K562 (cell line): ENCODE measurements around the gene EXOC3L2. TPM values are rescaled to one million over a fixed set of nuclear protein-coding genes. Genes with fewer than 3 reads are reported as not detected.

Experiments used
- ATAC-seq: fragments of 200-7000 bp; cut with Tn5 transposase; 3 replicates; pipeline ENCODE4 v1.9.1; 2020; ENCODE audit warnings: moderate library complexity
- BruUV-seq: library from RNA; stranded (reverse); fragments of 400-500 nt; replicated peaks from 2 replicates; lab custom pipeline; 2021; lab: Mats Ljungman, UMichigan
- CTCF ChIA-PET: fragments of 300-600 bp; formaldehyde crosslinking; extraction: SDS; loops from one replicate; lab custom pipeline; 2021; ENCODE audit warnings: low intra/inter-chr PET ratio; lab: Yijun Ruan, JAX
- POLR2A ChIA-PET: fragments of 300-600, 350-650 bp; sonication (Branson Sonifier 250); formaldehyde crosslinking; extraction: SDS; loops from one replicate; lab custom pipeline; 2021; ENCODE audit warnings: antibody characterized with exemption, inconsistent platforms; lab: Yijun Ruan, JAX
- DNase-seq, 4 experiments: peaks; one replicate each; pipeline versions ENCODE4 v3.0.0 to v3.0.0-alpha.2; 2011 to 2018; ENCODE audit warnings: low spot score in 3 of 4, mixed read lengths in 3 of 4; ENCODE audit errors: extremely low read depth in 1 of 4
- FAIRE-seq: peaks from 2 replicates; lab custom pipeline; 2011; peaks lifted over from hg19 to GRCh38; lab: Jason Lieb, UNC
- H2AFZ ChIP-seq: 2 replicates; pipeline ENCODE4 v1.6.0; 2011; ENCODE audit warnings: low read depth, low read length, control low read depth, inconsistent platforms
- H3K27ac ChIP-seq: fragments of 200-600 bp; 3 replicates; pipeline ENCODE4 v1.8.0; 2011; ENCODE audit warnings: low read depth, mild to moderate bottlenecking, control low read depth, inconsistent platforms, low read length, moderate library complexity, mixed read lengths; ENCODE audit errors: extremely low read depth
- H3K27me3 ChIP-seq, 2 experiments: fragments of 300-600 bp in 1 of 2; 2 replicates in 1 of 2; 3 replicates in 1 of 2; pipeline versions ENCODE4 v1.6.0 to v1.8.0; 2011; ENCODE audit warnings: inconsistent platforms in 2 of 2, low read length in 2 of 2, mild to moderate bottlenecking in 1 of 2, mixed read lengths in 1 of 2, moderate library complexity in 1 of 2; ENCODE audit not compliant: control insufficient read depth in 2 of 2, insufficient read depth in 2 of 2
- H3K36me3 ChIP-seq: fragments of 300-600 bp; 3 replicates; pipeline ENCODE4 v1.8.0; 2011; ENCODE audit warnings: mild to moderate bottlenecking, low read length, inconsistent platforms; ENCODE audit not compliant: control insufficient read depth, insufficient read depth
- H3K4me1 ChIP-seq, 2 experiments: fragments of 200-600 bp in 1 of 2; replicated peaks in 1 of 2; 2 replicates in 1 of 2; 3 replicates in 1 of 2; pipeline versions ENCODE4 v1.5.1 to v1.8.0; 2011; ENCODE audit warnings: inconsistent platforms in 2 of 2, low read length in 2 of 2, mild to moderate bottlenecking in 1 of 2, mixed read lengths in 1 of 2, moderate library complexity in 1 of 2; ENCODE audit not compliant: control insufficient read depth in 2 of 2, insufficient read depth in 2 of 2
- H3K4me2 ChIP-seq: 2 replicates; pipeline ENCODE4 v1.6.1; 2011; ENCODE audit warnings: low read length, control low read depth, inconsistent platforms, mixed read lengths; ENCODE audit not compliant: insufficient read depth
- H3K4me3 ChIP-seq: fragments of 200-600 bp; sonication (generic), shearing (Covaris generic); 2 replicates; pipeline ENCODE4 v1.5.1; 2016; ENCODE audit warnings: control low read depth, inconsistent platforms
- H3K79me2 ChIP-seq: fragments of 200-600 bp; 3 replicates; pipeline ENCODE4 v1.8.0; 2011; ENCODE audit warnings: low read length, inconsistent platforms; ENCODE audit not compliant: control insufficient read depth, insufficient read depth
- H3K9ac ChIP-seq, 2 experiments: 2 replicates each; pipeline versions ENCODE4 v1.6.0 to v1.6.1; 2011; ENCODE audit warnings: low read depth in 2 of 2, low read length in 2 of 2, control low read depth in 1 of 2, inconsistent platforms in 1 of 2, mild to moderate bottlenecking in 1 of 2, mixed read lengths in 1 of 2; ENCODE audit not compliant: insufficient read depth in 1 of 2
- H3K9me1 ChIP-seq: one replicate; pipeline ENCODE4 v1.6.0; 2011; ENCODE audit warnings: inconsistent platforms, mild to moderate bottlenecking, low read length, moderate library complexity; ENCODE audit not compliant: control insufficient read depth, insufficient read depth
- H3K9me3 ChIP-seq: replicated peaks from 2 replicates; pipeline ENCODE4 v1.5.1; 2011; ENCODE audit warnings: low read depth, low read length, inconsistent platforms; ENCODE audit not compliant: control insufficient read depth, insufficient read depth
- H4K20me1 ChIP-seq: replicated peaks from 2 replicates; pipeline ENCODE4 v1.6.1; 2011; ENCODE audit warnings: low read length, inconsistent platforms, mixed read lengths; ENCODE audit not compliant: control insufficient read depth, insufficient read depth
- CBFA2T2 ChIP-seq: fragments of 450-650 bp; conservative IDR thresholded peaks from 2 replicates; pipeline ENCODE4 v1.6.1; 2017; ENCODE audit warnings: mild to moderate bottlenecking
- CC2D1A ChIP-seq: fragments of 450-650 bp; IDR thresholded peaks from 2 replicates; pipeline ENCODE4 v1.6.1; 2017; ENCODE audit warnings: mild to moderate bottlenecking
- CEBPG ChIP-seq, 3 experiments: fragments of 200-800 bp in 1 of 3; sonication (Bioruptor generic) in 1 of 3; sonication (generic) in 1 of 3; formaldehyde crosslinking in 1 of 3; IDR thresholded peaks in 2 of 3; conservative IDR thresholded peaks in 1 of 3; 2 replicates each; pipeline versions ENCODE4 v1.6.1 to v1.8.0; 2016 to 2022; ENCODE audit warnings: missing compliant biosample characterization in 2 of 3, missing genetic modification characterization in 2 of 3, mild to moderate bottlenecking in 1 of 3, missing genetic modification reagents in 1 of 3
- EGR1 ChIP-seq: fragments of 450-650 bp; conservative IDR thresholded peaks from 2 replicates; pipeline ENCODE4 v1.6.1; 2017; ENCODE audit warnings: mild to moderate bottlenecking
- FOXJ3 ChIP-seq: sonication (generic); formaldehyde crosslinking; IDR thresholded peaks from 2 replicates; pipeline ENCODE4 v1.4.0; 2020; ENCODE audit warnings: mild to moderate bottlenecking, missing genetic modification reagents
- HDAC8 ChIP-seq: fragments of 450-650 bp; IDR thresholded peaks from 2 replicates; pipeline ENCODE4 v1.6.1; 2016; ENCODE audit warnings: mild to moderate bottlenecking, missing genetic modification characterization, moderate library complexity, missing compliant biosample characterization
- HES1 ChIP-seq: fragments of 450-650 bp; IDR thresholded peaks from 2 replicates; pipeline ENCODE4 v1.6.1; 2016; ENCODE audit warnings: low read depth, mild to moderate bottlenecking, moderate library complexity
- KLF10 ChIP-seq: fragments of 250-450 bp; sonication (Bioruptor Pico); IDR thresholded peaks from 2 replicates; pipeline ENCODE4 v1.6.1; 2021; ENCODE audit warnings: matching md5 sums
- KLF6 ChIP-seq: fragments of 250-450 bp; sonication (Bioruptor Pico); IDR thresholded peaks from 2 replicates; pipeline ENCODE4 v1.4.0; 2020; ENCODE audit warnings: mild to moderate bottlenecking, moderate library complexity, borderline replicate concordance
- PCBP2 ChIP-seq: fragments of 200-400 bp; formaldehyde crosslinking; IDR thresholded peaks from 2 replicates; pipeline ENCODE4 v1.6.1; 2018; ENCODE audit warnings: low read length, low read depth, mild to moderate bottlenecking, moderate library complexity; ENCODE audit not compliant: poor library complexity, severe bottlenecking
- RBFOX2 ChIP-seq: fragments of 200-400 bp; formaldehyde crosslinking; IDR thresholded peaks from 2 replicates; pipeline ENCODE4 v1.6.1; 2017; ENCODE audit warnings: low read depth, mild to moderate bottlenecking, low read length, moderate library complexity
- TAF1 ChIP-seq: IDR thresholded peaks from 2 replicates; pipeline ENCODE4 v1.6.1; 2011; ENCODE audit warnings: mild to moderate bottlenecking, low read length, moderate library complexity; ENCODE audit not compliant: insufficient read depth, control insufficient read depth, severe bottlenecking; ENCODE audit errors: extremely low read depth
- TCF3 ChIP-seq: sonication (generic); formaldehyde crosslinking; IDR thresholded peaks from 2 replicates; pipeline ENCODE4 v1.4.0; 2020; ENCODE audit warnings: mild to moderate bottlenecking, missing genetic modification reagents
- YY1 ChIP-seq, 3 experiments: IDR thresholded peaks; 2 replicates each; pipeline ENCODE4 v1.6.1; 2011; ENCODE audit warnings: low read length in 2 of 3, mild to moderate bottlenecking in 2 of 3, moderate library complexity in 2 of 3, borderline replicate concordance in 1 of 3, control low read depth in 1 of 3, low read depth in 1 of 3; ENCODE audit not compliant: insufficient read depth in 3 of 3, insufficient replicate concordance in 2 of 3, control insufficient read depth in 1 of 3, insufficient read length in 1 of 3; ENCODE audit errors: extremely low read depth in 1 of 3
- ZSCAN32 ChIP-seq: fragments of 450-650 bp; formaldehyde crosslinking; IDR thresholded peaks from 2 replicates; pipeline ENCODE4 v1.4.0; 2020; ENCODE audit warnings: mild to moderate bottlenecking, moderate library complexity
- WGBS: fragments of 100-300 bp; shearing (Covaris generic); methylation state at CpG from one replicate; pipeline ENCODE4 v1.1.6; 2016; ENCODE audit warnings: low coverage, mixed read lengths; ENCODE audit not compliant: insufficient coverage; ENCODE audit errors: missing lambda C conversion rate; 5-methylcytosine and 5-hydroxymethylcytosine counted together
- in situ Hi-C: fragments of 300-500 bp; cut with MboI; formaldehyde crosslinking; loops from 4 replicates; pipeline ENCODE4 v1.15.0; 2018; ENCODE audit warnings: inconsistent platforms, mixed read lengths
- intact Hi-C: fragments of 100-400 bp; cut with micrococcal nuclease; formaldehyde crosslinking; loops from 2 replicates; pipeline ENCODE4 v1.14.2; 2022
- polyA plus RNA-seq, 8 experiments: library from polyadenylated mRNA; depleted of rRNA in 4 of 8; stranded (reverse) in 5 of 8; unstranded in 3 of 8; fragments of >200 nt; fragmentation: Nextera tagmentation in 2 of 8; fragmentation: Illumina TruSeq in 1 of 8; extraction: Ambion mirVana in 2 of 8; extraction: Trizol in 1 of 8; gene quantifications; 2 replicates each; pipeline versions ENCODE4 v1.2.1 to v1.2.3, GENCODE V29; 2011 to 2014; ENCODE audit warnings: inconsistent platforms in 1 of 8, missing spikeins in 1 of 8
- total RNA-seq, 7 experiments: library from RNA; depleted of rRNA in 6 of 7; stranded (reverse); fragments of >200 nt in 6 of 7; fragmentation: Illumina TruSeq in 2 of 7; extraction: Trizol in 2 of 7; gene quantifications; 2 replicates each; pipeline versions ENCODE4 v1.2.1 to v1.2.3, GENCODE V29; 2011 to 2021; ENCODE audit warnings: low replicate concordance in 1 of 7
- TF ChIP-seq, protein P1 (sequence below), 3 experiments: IDR thresholded peaks in 2 of 3; conservative IDR thresholded peaks in 1 of 3; 2 replicates each; pipeline ENCODE4 v1.5.1; 2011 to 2012; ENCODE audit warnings: low read length in 3 of 3, mild to moderate bottlenecking in 3 of 3, control low read depth in 2 of 3, improper control_type of control experiment in 1 of 3, inconsistent platforms in 1 of 3, low read depth in 1 of 3, mixed read lengths in 1 of 3, moderate library complexity in 1 of 3; ENCODE audit not compliant: insufficient read depth in 2 of 3
- TF ChIP-seq, protein P2 (sequence below), 2 experiments: fragments of 450-650 bp in 1 of 2; sonication (generic) in 1 of 2; formaldehyde crosslinking in 1 of 2; IDR thresholded peaks in 1 of 2; conservative IDR thresholded peaks in 1 of 2; 2 replicates each; pipeline versions ENCODE4 v1.6.1 to v1.8.1; 2016 to 2023; ENCODE audit warnings: mild to moderate bottlenecking in 2 of 2, moderate library complexity in 2 of 2, inconsistent platforms in 1 of 2, missing genetic modification reagents in 1 of 2

Gene EXOC3L2
- total and polyA plus RNA-seq, 9 of the 15 experiments (the other 6 are each of a cell fraction or from before 2014, with no cell fraction given), result 0.31 to 19.0 (median 2.4) TPM

GRCh38 chr19:45263013-45263412 is 17.8 kb upstream of the EXOC3L2 start:
- ATAC-seq (peak; percentile 74), FAIRE-seq (no peak), DNase-seq (peak; percentile 48 to 63 (median 57))
- Histone ChIP-seq H2AFZ (peak overlapping the region; percentile 34), H3K9me1 (peaks cover 3% of the 10 kb centered on the region), H3K36me3 (peaks cover 12% of the 10 kb centered on the region; the same call in 1 of the 3 replicates), H4K20me1 (no peaks in the 10 kb centered on the region), H3K27ac (peak overlapping the region; percentile 47; the same call in 2 of the 3 replicates), H3K27me3 (no peaks in the 10 kb centered on the region), H3K79me2 (no peaks in the 10 kb centered on the region; the same call in 2 of the 3 replicates), H3K9me3 (no peaks in the 10 kb centered on the region), H3K4me3 (no peak overlapping the region), H3K9ac (peak overlapping the region; percentile 26 to 69; a peak in 3 of 4 replicates), H3K4me1 (peaks cover 14 to 30% of the 10 kb centered on the region in 2 experiments), H3K4me2 (peak overlapping the region; percentile 12; the same call in 1 of the 2 replicates)
- 5% methylated on average over 7 of the region's 11 CpGs for WGBS
- POLR2A ChIA-PET, result interaction anchor here (0.5 to 1.2 kb wide), 4 partner anchors 45 to 93 kb away, joined by 3 read pairs; partner anchors contain the start of genes BLOC1S3 and TRAPPC6A
- CTCF ChIA-PET, result no interaction called here
- BruUV-seq, result no TSS peak
- intact Hi-C loops, result no loop called here
- in situ Hi-C loops, result no loop called here
- TF ChIP-seq PCBP2, result no peak
- TF ChIP-seq, protein P1, sequence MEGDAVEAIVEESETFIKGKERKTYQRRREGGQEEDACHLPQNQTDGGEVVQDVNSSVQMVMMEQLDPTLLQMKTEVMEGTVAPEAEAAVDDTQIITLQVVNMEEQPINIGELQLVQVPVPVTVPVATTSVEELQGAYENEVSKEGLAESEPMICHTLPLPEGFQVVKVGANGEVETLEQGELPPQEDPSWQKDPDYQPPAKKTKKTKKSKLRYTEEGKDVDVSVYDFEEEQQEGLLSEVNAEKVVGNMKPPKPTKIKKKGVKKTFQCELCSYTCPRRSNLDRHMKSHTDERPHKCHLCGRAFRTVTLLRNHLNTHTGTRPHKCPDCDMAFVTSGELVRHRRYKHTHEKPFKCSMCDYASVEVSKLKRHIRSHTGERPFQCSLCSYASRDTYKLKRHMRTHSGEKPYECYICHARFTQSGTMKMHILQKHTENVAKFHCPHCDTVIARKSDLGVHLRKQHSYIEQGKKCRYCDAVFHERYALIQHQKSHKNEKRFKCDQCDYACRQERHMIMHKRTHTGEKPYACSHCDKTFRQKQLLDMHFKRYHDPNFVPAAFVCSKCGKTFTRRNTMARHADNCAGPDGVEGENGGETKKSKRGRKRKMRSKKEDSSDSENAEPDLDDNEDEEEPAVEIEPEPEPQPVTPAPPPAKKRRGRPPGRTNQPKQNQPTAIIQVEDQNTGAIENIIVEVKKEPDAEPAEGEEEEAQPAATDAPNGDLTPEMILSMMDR (IDR thresholded peaks at IDR 0.05 in 2 of 3, conservative IDR thresholded peaks at IDR 0.05 in 1 of 3; ENCODE audit: insufficient read depth in 2 of 3, low read depth in 1 of 3, low read length in 3 of 3), result no peak
- no peak for TF ChIP-seq HES1
- peak; percentile 24; the same call in 1 of the 2 replicates for TF ChIP-seq HDAC8
- no peak for TF ChIP-seq KLF10 (CRISPR knock-in tag)
- no peak for TF ChIP-seq CEBPG (CRISPR knock-in tag; IDR thresholded peaks at IDR 0.05)
- TF ChIP-seq CEBPG (tag; conservative IDR thresholded peaks at IDR 0.05 in 1 of 2, IDR thresholded peaks at IDR 0.05 in 1 of 2), result no peak
- peak; percentile 60 for TF ChIP-seq EGR1
- TF ChIP-seq CBFA2T2, result peak; percentile 39; the same call in 1 of the 2 replicates
- no peak for TF ChIP-seq YY1 (IDR thresholded peaks at IDR 0.05; ENCODE audit: borderline replicate concordance in 1 of 3, control insufficient read depth in 1 of 3, extremely low read depth in 1 of 3, insufficient read depth in 3 of 3, insufficient read length in 1 of 3, insufficient replicate concordance in 2 of 3, low read depth in 1 of 3, low read length in 2 of 3)
- no peak for TF ChIP-seq FOXJ3
- peak; percentile 68 for TF ChIP-seq RBFOX2
- TF ChIP-seq, protein P2, sequence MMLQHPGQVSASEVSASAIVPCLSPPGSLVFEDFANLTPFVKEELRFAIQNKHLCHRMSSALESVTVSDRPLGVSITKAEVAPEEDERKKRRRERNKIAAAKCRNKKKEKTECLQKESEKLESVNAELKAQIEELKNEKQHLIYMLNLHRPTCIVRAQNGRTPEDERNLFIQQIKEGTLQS (IDR thresholded peaks at IDR 0.05), result peak; percentile 5; the same call in 1 of the 2 replicates
- TF ChIP-seq, protein P2 (CRISPR knock-in tag; conservative IDR thresholded peaks at IDR 0.05), result no peak
- TF ChIP-seq TAF1, result no peak
- peak; percentile 37; the same call in 1 of the 2 replicates for TF ChIP-seq TCF3 (CRISPR knock-in tag)
- no peak for TF ChIP-seq ZSCAN32 (CRISPR knock-in tag)
- no peak for TF ChIP-seq KLF6 (CRISPR knock-in tag)
- no peak for TF ChIP-seq CC2D1A
